Measurements from ENCODE around the gene FER.
A peak's percentile ranks its signal among the peaks of the same experiment; 100 is the strongest.

Gene FER

DNA sequence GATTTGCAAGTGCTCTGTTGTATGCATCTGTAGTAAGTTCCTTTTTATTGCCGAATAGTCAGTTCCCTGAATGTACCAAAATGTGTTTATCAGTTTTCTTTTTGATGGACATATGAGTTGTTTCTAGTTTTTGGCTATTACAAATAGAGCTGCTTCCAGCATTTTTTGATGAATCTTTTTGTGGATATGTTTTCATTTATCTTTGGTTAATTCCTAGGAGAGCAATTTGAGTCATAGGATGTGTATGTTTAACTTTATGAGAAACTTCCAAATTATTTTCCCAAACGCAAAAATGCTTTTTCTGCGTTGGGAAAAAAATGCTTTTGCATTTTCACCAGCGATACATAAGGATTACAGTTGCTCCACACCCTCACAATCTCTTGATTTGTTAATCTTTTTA, 287.7 kb downstream of the FER start:
- H3K27ac ChIP-seq (ENCODE audit: low read length), result no peak overlapping the region
- H3K36me3 ChIP-seq (replicated peaks; ENCODE audit: low read depth, low read length), result no peaks in the 10 kb centered on the region
- H3K9me3 ChIP-seq (ENCODE audit: insufficient read depth, low read length), result no peaks in the 10 kb centered on the region
- H3K79me2 ChIP-seq (ENCODE audit: low read length), result no peaks in the 10 kb centered on the region
- H3K4me2 ChIP-seq (ENCODE audit: low read length), result no peak overlapping the region
- H3K27me3 ChIP-seq (ENCODE audit: low read depth, low read length), result no peaks in the 10 kb centered on the region
- H3K4me1 ChIP-seq (ENCODE audit: low read length), result peaks cover 11% of the 10 kb centered on the region
- H4K20me1 ChIP-seq (ENCODE audit: insufficient read depth, low read length), result no peaks in the 10 kb centered on the region
- no peak overlapping the region for H2AFZ ChIP-seq (ENCODE audit: low read depth, low read length)
- H3K9ac ChIP-seq (ENCODE audit: low read length), result no peak overlapping the region
- no peak overlapping the region for H3K4me3 ChIP-seq (ENCODE audit: low read length)
- TF ChIP-seq, protein P1, sequence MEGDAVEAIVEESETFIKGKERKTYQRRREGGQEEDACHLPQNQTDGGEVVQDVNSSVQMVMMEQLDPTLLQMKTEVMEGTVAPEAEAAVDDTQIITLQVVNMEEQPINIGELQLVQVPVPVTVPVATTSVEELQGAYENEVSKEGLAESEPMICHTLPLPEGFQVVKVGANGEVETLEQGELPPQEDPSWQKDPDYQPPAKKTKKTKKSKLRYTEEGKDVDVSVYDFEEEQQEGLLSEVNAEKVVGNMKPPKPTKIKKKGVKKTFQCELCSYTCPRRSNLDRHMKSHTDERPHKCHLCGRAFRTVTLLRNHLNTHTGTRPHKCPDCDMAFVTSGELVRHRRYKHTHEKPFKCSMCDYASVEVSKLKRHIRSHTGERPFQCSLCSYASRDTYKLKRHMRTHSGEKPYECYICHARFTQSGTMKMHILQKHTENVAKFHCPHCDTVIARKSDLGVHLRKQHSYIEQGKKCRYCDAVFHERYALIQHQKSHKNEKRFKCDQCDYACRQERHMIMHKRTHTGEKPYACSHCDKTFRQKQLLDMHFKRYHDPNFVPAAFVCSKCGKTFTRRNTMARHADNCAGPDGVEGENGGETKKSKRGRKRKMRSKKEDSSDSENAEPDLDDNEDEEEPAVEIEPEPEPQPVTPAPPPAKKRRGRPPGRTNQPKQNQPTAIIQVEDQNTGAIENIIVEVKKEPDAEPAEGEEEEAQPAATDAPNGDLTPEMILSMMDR (IDR thresholded peaks at IDR 0.05; ENCODE audit: low read depth, low read length), result no peak
- no peak for TF ChIP-seq EZH2phosphoT487 (IDR thresholded peaks at IDR 0.05; ENCODE audit: low read depth)

DNA sequence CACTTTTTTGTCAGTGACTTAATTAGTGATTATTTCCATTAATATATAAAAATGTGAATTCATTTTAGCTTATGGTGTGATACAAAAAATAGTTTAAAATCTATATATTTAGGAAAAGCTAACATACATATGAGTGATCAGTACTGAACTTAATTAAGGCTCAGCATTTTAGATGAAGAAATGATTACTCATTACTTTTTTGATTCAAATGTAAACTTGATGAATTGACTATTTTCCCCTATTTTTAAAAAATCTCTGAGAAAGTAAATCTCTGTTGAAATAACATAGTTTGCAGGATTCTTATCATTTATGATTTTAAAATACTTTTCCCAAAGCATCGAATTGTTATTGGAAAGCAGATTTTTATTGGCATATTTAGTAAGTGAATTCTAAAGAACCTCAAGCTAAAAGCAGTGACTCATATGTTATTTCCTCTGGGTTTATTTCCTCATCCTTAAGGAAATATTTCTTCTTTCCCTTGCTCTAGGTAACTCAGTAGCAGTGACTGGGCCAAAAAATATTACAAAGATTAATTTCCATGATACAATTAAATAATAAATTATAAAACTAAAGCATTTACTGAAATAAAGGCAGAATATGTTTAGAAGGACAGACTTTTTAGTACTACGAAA, 290.6 kb downstream of the FER start:
- H3K36me3 ChIP-seq (replicated peaks; ENCODE audit: low read depth, low read length), result no peaks in the 10 kb centered on the region
- peaks cover 20% of the 10 kb centered on the region for H3K4me1 ChIP-seq (ENCODE audit: low read length)
- no peaks in the 10 kb centered on the region for H3K27me3 ChIP-seq (ENCODE audit: low read depth, low read length)
- H2AFZ ChIP-seq (ENCODE audit: low read depth, low read length), result no peak overlapping the region
- H3K79me2 ChIP-seq (ENCODE audit: low read length), result no peaks in the 10 kb centered on the region
- H3K9me3 ChIP-seq (ENCODE audit: insufficient read depth, low read length), result no peaks in the 10 kb centered on the region
- no peak overlapping the region for H3K9ac ChIP-seq (ENCODE audit: low read length)
- H3K4me3 ChIP-seq (ENCODE audit: low read length), result no peak overlapping the region
- no peak overlapping the region for H3K4me2 ChIP-seq (ENCODE audit: low read length)
- no peaks in the 10 kb centered on the region for H4K20me1 ChIP-seq (ENCODE audit: insufficient read depth, low read length)
- TF ChIP-seq EZH2phosphoT487 (IDR thresholded peaks at IDR 0.05; ENCODE audit: low read depth), result no peak
- TF ChIP-seq, protein P1 (IDR thresholded peaks at IDR 0.05; ENCODE audit: low read depth, low read length), result no peak
- H3K27ac ChIP-seq (ENCODE audit: low read length), result no peak overlapping the region

GRCh38 chr5:109041317-109041716, 293.6 kb downstream of the FER start:
- Histone ChIP-seq H4K20me1 (ENCODE audit: insufficient read depth, low read length) (no peaks in the 10 kb centered on the region), H3K4me3 (ENCODE audit: low read length) (no peak overlapping the region), H3K4me1 (ENCODE audit: low read length) (peaks cover 12% of the 10 kb centered on the region), H3K4me2 (ENCODE audit: low read length) (0 out of 2 replicates have a peak overlapping the region, but pooled peaks have one; percentile 11), H2AFZ (ENCODE audit: low read depth, low read length) (no peak overlapping the region), H3K9ac (ENCODE audit: low read length) (no peak overlapping the region), H3K36me3 (replicated peaks; ENCODE audit: low read depth, low read length) (no peaks in the 10 kb centered on the region), H3K27me3 (ENCODE audit: low read depth, low read length) (no peaks in the 10 kb centered on the region), H3K9me3 (ENCODE audit: insufficient read depth, low read length) (no peaks in the 10 kb centered on the region), H3K27ac (ENCODE audit: low read length) (no peak overlapping the region), H3K79me2 (ENCODE audit: low read length) (no peaks in the 10 kb centered on the region)
- TF ChIP-seq EZH2phosphoT487 (IDR thresholded peaks at IDR 0.05; ENCODE audit: low read depth), result no peak
- TF ChIP-seq, protein P1 (IDR thresholded peaks at IDR 0.05; ENCODE audit: low read depth, low read length), result no peak

GRCh38 chr5:109045710-109046109, 298.0 kb downstream of the FER start:
- Histone ChIP-seq H3K27me3 (ENCODE audit: low read depth, low read length) (no peaks in the 10 kb centered on the region), H3K9ac (ENCODE audit: low read length) (no peak overlapping the region), H2AFZ (ENCODE audit: low read depth, low read length) (no peak overlapping the region), H3K36me3 (replicated peaks; ENCODE audit: low read depth, low read length) (no peaks in the 10 kb centered on the region), H3K79me2 (ENCODE audit: low read length) (no peaks in the 10 kb centered on the region), H4K20me1 (ENCODE audit: insufficient read depth, low read length) (no peaks in the 10 kb centered on the region), H3K9me3 (ENCODE audit: insufficient read depth, low read length) (no peaks in the 10 kb centered on the region), H3K27ac (ENCODE audit: low read length) (no peak overlapping the region), H3K4me1 (ENCODE audit: low read length) (peaks cover 9% of the 10 kb centered on the region), H3K4me3 (ENCODE audit: low read length) (no peak overlapping the region), H3K4me2 (ENCODE audit: low read length) (no peak overlapping the region)
- TF ChIP-seq, protein P1 (IDR thresholded peaks at IDR 0.05; ENCODE audit: low read depth, low read length), result no peak
- no peak for TF ChIP-seq EZH2phosphoT487 (IDR thresholded peaks at IDR 0.05; ENCODE audit: low read depth)
